Smooth muscle cell (in vitro differentiated cells): Measurements from ENCODE around the gene C11orf21. TPM values are rescaled to one million over a fixed set of nuclear protein-coding genes. Genes with fewer than 3 reads are reported as not detected.

Experiments used
- DNase-seq: peaks from one replicate; lab custom pipeline; 2025; ENCODE audit not compliant: unreplicated experiment; lab: John Stamatoyannopoulos, UW
- H2AFZ ChIP-seq: fragments of 200-600 bp; sonication (generic); 2 replicates; pipeline ENCODE4 v1.6.0; 2016; ENCODE audit warnings: antibody characterized with exemption, low read depth, mild to moderate bottlenecking
- H3F3A ChIP-seq: fragments of 200-600 bp; sonication (generic); 2 replicates; pipeline ENCODE4 v1.6.0; 2017; ENCODE audit warnings: antibody characterized with exemption, low read depth
- H3K27ac ChIP-seq: fragments of 200-600 bp; sonication (generic); 2 replicates; pipeline ENCODE4 v1.5.1; 2016; ENCODE audit warnings: low read depth, mild to moderate bottlenecking
- H3K27me3 ChIP-seq: fragments of 200-600 bp; sonication (generic); 2 replicates; pipeline ENCODE4 v1.6.1; 2016; ENCODE audit warnings: low read depth, mild to moderate bottlenecking
- H3K36me3 ChIP-seq: fragments of 200-600 bp; sonication (generic); 2 replicates; pipeline ENCODE4 v1.5.1; 2016; ENCODE audit warnings: low read depth
- H3K4me1 ChIP-seq: fragments of 200-600 bp; sonication (generic); 2 replicates; pipeline ENCODE4 v1.5.1; 2016; ENCODE audit warnings: low read depth
- H3K4me2 ChIP-seq: fragments of 200-600 bp; sonication (generic); 2 replicates; pipeline ENCODE4 v1.6.0; 2016; ENCODE audit warnings: mild to moderate bottlenecking
- H3K4me3 ChIP-seq: fragments of 200-600 bp; sonication (generic); 2 replicates; pipeline ENCODE4 v1.5.1; 2016; ENCODE audit warnings: mild to moderate bottlenecking
- H3K79me2 ChIP-seq: fragments of 200-600 bp; sonication (generic); 2 replicates; pipeline ENCODE4 v1.6.0; 2016; ENCODE audit warnings: low read depth, mild to moderate bottlenecking
- H3K9ac ChIP-seq: fragments of 200-600 bp; sonication (generic); 2 replicates; pipeline ENCODE4 v1.6.0; 2016; ENCODE audit warnings: low read depth
- H3K9me3 ChIP-seq: fragments of 200-600 bp; sonication (generic); replicated peaks from 2 replicates; pipeline ENCODE4 v1.5.1; 2016; ENCODE audit warnings: low read depth
- H4K20me1 ChIP-seq: fragments of 200-600 bp; sonication (generic); 2 replicates; pipeline ENCODE4 v1.6.0; 2016; ENCODE audit warnings: low read depth
- WGBS: methylation state at CpG from one replicate; pipeline ENCODE4 v1.1.7; 2016; ENCODE audit warnings: low lambda C conversion rate; 5-methylcytosine and 5-hydroxymethylcytosine counted together
- polyA plus RNA-seq: library from polyadenylated mRNA; unstranded; fragments of >200 nt; fragmentation: Nextera tagmentation; extraction: Ambion mirVana; gene quantifications from 2 replicates; pipeline ENCODE4 v1.2.1, GENCODE V29; 2016
- total RNA-seq: library from RNA; depleted of rRNA; stranded (reverse); fragments of >200 nt; gene quantifications from 2 replicates; pipeline ENCODE4 v1.2.3, GENCODE V29; 2014
- TF ChIP-seq, protein P1 (sequence below): fragments of 200-600 bp; sonication (generic); IDR thresholded peaks from 2 replicates; pipeline ENCODE4 v1.5.1; 2017; ENCODE audit warnings: borderline replicate concordance, mild to moderate bottlenecking, antibody characterized with exemption; ENCODE audit not compliant: insufficient read depth, poor library complexity, severe bottlenecking

C11orf21 gene
- total and polyA plus RNA-seq, 2 experiments from 2014 or later = not detected

DNA sequence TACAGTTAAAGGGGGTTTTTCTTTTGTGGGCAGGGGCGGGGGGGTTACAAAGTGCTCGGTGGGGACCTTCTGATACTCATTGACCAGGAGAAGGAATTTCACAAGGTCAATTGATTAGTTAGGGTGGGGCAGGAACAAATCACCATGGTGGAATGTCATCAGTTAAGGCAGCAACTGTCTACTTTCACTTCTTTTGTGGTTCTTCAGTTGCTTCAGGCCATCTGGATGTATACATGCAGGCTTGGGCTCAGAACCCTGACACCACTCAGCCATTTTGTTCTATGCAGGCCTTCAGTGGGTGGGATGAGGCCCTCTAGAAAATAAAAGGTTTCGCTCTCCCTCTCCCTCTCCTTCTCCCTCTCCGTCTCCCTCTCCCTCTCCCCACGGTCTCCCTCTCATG lies 29.7 kb upstream of the C11orf21 start:
- no peaks in the 10 kb centered on the region for H3K79me2 ChIP-seq
- H3K4me3 ChIP-seq = no peak overlapping the region
- TF ChIP-seq, protein P1, sequence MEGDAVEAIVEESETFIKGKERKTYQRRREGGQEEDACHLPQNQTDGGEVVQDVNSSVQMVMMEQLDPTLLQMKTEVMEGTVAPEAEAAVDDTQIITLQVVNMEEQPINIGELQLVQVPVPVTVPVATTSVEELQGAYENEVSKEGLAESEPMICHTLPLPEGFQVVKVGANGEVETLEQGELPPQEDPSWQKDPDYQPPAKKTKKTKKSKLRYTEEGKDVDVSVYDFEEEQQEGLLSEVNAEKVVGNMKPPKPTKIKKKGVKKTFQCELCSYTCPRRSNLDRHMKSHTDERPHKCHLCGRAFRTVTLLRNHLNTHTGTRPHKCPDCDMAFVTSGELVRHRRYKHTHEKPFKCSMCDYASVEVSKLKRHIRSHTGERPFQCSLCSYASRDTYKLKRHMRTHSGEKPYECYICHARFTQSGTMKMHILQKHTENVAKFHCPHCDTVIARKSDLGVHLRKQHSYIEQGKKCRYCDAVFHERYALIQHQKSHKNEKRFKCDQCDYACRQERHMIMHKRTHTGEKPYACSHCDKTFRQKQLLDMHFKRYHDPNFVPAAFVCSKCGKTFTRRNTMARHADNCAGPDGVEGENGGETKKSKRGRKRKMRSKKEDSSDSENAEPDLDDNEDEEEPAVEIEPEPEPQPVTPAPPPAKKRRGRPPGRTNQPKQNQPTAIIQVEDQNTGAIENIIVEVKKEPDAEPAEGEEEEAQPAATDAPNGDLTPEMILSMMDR = no peak
- H3K4me1 ChIP-seq = peaks cover 14% of the 10 kb centered on the region
- H3K36me3 ChIP-seq = no peaks in the 10 kb centered on the region
- H2AFZ ChIP-seq = no peak overlapping the region
- no peak overlapping the region for H3K27ac ChIP-seq
- H3F3A ChIP-seq = no peaks in the 10 kb centered on the region
- no peaks in the 10 kb centered on the region for H3K9me3 ChIP-seq
- H3K27me3 ChIP-seq = no peaks in the 10 kb centered on the region
- no peaks in the 10 kb centered on the region for H4K20me1 ChIP-seq
- no peak overlapping the region for H3K4me2 ChIP-seq
- WGBS = 98% methylated on average over 4 of the region's 5 CpGs
- no peak overlapping the region for H3K9ac ChIP-seq
- DNase-seq = no peak

DNA sequence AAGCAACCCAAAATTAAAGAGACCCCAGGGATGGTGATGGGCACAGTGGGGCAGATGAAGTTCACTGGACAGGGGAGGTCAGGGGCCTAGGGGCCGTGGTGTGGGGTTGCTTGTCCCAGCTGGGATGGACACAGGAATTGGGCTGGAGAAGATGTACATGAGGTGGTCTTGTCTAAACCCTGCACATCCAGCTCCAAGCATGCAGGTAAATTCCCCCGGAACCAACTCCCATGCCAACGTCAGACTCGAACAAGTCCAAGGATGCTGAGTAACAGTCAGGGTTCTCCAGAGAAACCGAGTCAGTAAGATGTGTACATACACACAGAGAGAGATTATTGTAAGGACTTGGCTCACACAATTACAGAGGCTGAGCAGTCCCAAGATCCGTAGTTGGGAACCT lies 29.0 kb upstream of the C11orf21 start:
- Histone ChIP-seq H4K20me1 (no peaks in the 10 kb centered on the region), H3K4me1 (peaks cover 14% of the 10 kb centered on the region), H3K9ac (no peak overlapping the region), H3K4me2 (no peak overlapping the region), H3K36me3 (no peaks in the 10 kb centered on the region), H3K27ac (no peak overlapping the region), H3F3A (no peaks in the 10 kb centered on the region), H3K27me3 (no peaks in the 10 kb centered on the region), H3K9me3 (no peaks in the 10 kb centered on the region), H2AFZ (no peak overlapping the region), H3K4me3 (no peak overlapping the region), H3K79me2 (no peaks in the 10 kb centered on the region)
- WGBS = 93% methylated on average over 6 of the region's 6 CpGs
- TF ChIP-seq, protein P1 = no peak
- no peak for DNase-seq

DNA sequence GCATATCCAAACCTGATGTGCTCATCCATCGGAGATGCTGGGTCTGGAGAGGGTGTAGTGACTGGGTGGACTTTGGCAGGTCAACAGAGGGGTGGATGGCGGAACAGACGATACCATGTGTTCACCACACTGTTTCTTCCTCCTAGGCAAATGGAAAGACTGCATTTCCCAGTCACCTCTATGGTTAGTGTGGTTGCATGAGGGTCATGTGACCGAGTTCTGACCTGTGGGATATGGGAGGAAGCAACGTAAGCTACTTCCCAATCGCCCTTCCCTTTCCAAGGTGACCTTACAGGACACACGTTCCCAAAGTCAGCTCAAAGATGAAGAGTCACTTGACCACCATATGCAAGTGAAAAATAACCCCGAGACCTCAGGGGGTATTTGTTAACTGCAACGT lies 27.8 kb upstream of the C11orf21 start:
- H3F3A ChIP-seq = no peaks in the 10 kb centered on the region
- H3K9me3 ChIP-seq = no peaks in the 10 kb centered on the region
- TF ChIP-seq, protein P1 = no peak
- 93% methylated on average over 9 of the region's 9 CpGs for WGBS
- no peak overlapping the region for H3K4me3 ChIP-seq
- no peak overlapping the region for H3K9ac ChIP-seq
- no peaks in the 10 kb centered on the region for H3K36me3 ChIP-seq
- H3K4me1 ChIP-seq = peaks cover 14% of the 10 kb centered on the region
- no peaks in the 10 kb centered on the region for H3K79me2 ChIP-seq
- no peak for DNase-seq
- no peak overlapping the region for H3K27ac ChIP-seq
- no peaks in the 10 kb centered on the region for H4K20me1 ChIP-seq
- no peak overlapping the region for H3K4me2 ChIP-seq
- no peaks in the 10 kb centered on the region for H3K27me3 ChIP-seq
- no peak overlapping the region for H2AFZ ChIP-seq

DNA sequence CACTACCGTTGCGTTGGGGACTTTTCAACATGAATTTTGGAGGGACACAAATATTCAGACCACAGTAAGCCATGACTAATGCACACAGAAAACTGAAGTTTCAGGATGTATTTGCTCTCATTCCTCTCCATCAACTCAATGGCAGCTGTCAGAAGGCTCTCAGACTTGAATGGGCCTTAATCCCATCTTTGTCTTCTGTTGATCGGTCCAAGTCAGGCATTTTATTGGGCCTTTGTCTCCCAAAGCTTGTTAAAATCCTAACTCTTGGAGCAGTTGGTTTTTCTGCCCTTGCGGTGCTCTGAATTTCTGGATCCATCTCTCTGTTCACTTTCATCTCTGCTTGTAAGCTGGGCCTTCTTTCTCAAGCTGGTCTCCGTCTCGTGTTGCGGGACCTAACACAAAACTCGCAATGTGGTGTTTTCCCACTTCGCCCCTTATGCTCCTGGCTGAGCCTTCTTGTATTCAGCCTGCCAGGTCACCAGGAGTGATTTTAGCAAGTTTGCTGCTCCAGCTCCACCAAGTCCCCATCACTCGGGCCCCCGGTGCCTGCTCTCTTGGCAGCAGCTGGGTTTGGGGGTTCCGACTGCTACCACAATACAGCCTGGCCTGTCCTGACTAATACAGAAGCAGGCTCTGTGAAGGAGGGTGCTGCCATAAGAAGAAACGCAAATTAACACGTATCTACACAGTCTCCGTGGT lies 27.1 kb upstream of the C11orf21 start:
- Histone ChIP-seq H4K20me1 (no peaks in the 10 kb centered on the region), H3K4me2 (no peak overlapping the region), H3K36me3 (no peaks in the 10 kb centered on the region), H3K4me1 (peaks cover 14% of the 10 kb centered on the region), H3K27ac (no peak overlapping the region), H3K9ac (no peak overlapping the region), H3K27me3 (no peaks in the 10 kb centered on the region), H3F3A (no peaks in the 10 kb centered on the region), H2AFZ (no peak overlapping the region), H3K9me3 (no peaks in the 10 kb centered on the region), H3K79me2 (no peaks in the 10 kb centered on the region), H3K4me3 (no peak overlapping the region)
- TF ChIP-seq, protein P1 = no peak
- no peak for DNase-seq
- WGBS = 97% methylated on average over 15 of the region's 15 CpGs
